GM18868 (cell line): Measurements from ENCODE around the gene PCDHGB5.

ENCODE experiments used
- ATAC-seq: cut with Tn5 transposase; IDR thresholded peaks from one replicate; pipeline ENCODE4 v1.9.1; 2021; ENCODE audit warnings: mild to moderate bottlenecking, moderate library complexity; ENCODE audit not compliant: unreplicated experiment

PCDHGB5 gene

GRCh38 chr5:141397756-141398551, at the start of gene PCDHGB5:
Gene PCDHGB5 (plus strand): TSS chr5:141397947. CDS start chr5:141398128, 181 bp downstream.
- peak; percentile 97 for ATAC-seq

GRCh38 chr5:141349917-141350619, 47.7 kb upstream of the PCDHGB5 start, which contains the start of gene PCDHGB1:
Gene PCDHGB1 (plus strand): TSS chr5:141350099. CDS start chr5:141350261, 162 bp downstream.
- peak; percentile 84 for ATAC-seq

GRCh38 chr5:141351591-141351990, 46.2 kb upstream of the PCDHGB5 start:
- ATAC-seq, result no peak

- ATAC-seq, result peak; percentile 37
Measured at GRCh38 chr5:141354900-141355469, 42.8 kb upstream of the PCDHGB5 start, which contains the start of gene PCDHGA4. Gene PCDHGA4 (plus strand): TSS chr5:141355021. CDS start chr5:141355108, 87 bp downstream.

GRCh38 chr5:141355641-141356040, 42.1 kb upstream of the PCDHGB5 start:
- ATAC-seq, result no peak

- ATAC-seq, result no peak
Measured at GRCh38 chr5:141356133-141356532, 41.6 kb upstream of the PCDHGB5 start.

GRCh38 chr5:141356950-141357349, 40.8 kb upstream of the PCDHGB5 start:
- ATAC-seq, result no peak

GRCh38 chr5:141359790-141360426, 37.8 kb upstream of the PCDHGB5 start, which contains the start of gene PCDHGB2:
Gene PCDHGB2 (plus strand): TSS chr5:141359994. CDS start chr5:141360136, 142 bp downstream.
- peak; percentile 79 for ATAC-seq

- no peak for ATAC-seq
Measured at GRCh38 chr5:141360685-141361084, 37.1 kb upstream of the PCDHGB5 start.

GRCh38 chr5:141362719-141363118, 35.0 kb upstream of the PCDHGB5 start:
- ATAC-seq, result no peak

GRCh38 chr5:141363952-141364660, 33.6 kb upstream of the PCDHGB5 start, which contains the start of gene PCDHGA5:
Gene PCDHGA5 (plus strand): TSS chr5:141364162. CDS start chr5:141364331, 169 bp downstream.
- ATAC-seq, result no peak

GRCh38 chr5:141366016-141366896, 31.5 kb upstream of the PCDHGB5 start:
- no peak for ATAC-seq

GRCh38 chr5:141369994-141370848, 27.5 kb upstream of the PCDHGB5 start, which contains the start of gene PCDHGB3:
Gene PCDHGB3 (plus strand): TSS chr5:141370242. CDS start chr5:141370395, 153 bp downstream.
- peak; percentile 99 for ATAC-seq

GRCh38 chr5:141371572-141372475, 25.9 kb upstream of the PCDHGB5 start:
- no peak for ATAC-seq

GRCh38 chr5:141373673-141374317, 24.0 kb upstream of the PCDHGB5 start, which contains the start of gene PCDHGA6:
Gene PCDHGA6 (plus strand): TSS chr5:141373891. CDS start chr5:141374084, 193 bp downstream.
- no peak for ATAC-seq

GRCh38 chr5:141374627-141375026, 23.1 kb upstream of the PCDHGB5 start:
- no peak for ATAC-seq
